GM18858 (cell line): ENCODE measurements around the gene GATAD2A.

Experiments
- ATAC-seq: cut with Tn5 transposase; IDR thresholded peaks from one replicate; pipeline ENCODE4 v1.9.1; 2021; ENCODE audit not compliant: unreplicated experiment

The GATAD2A gene

GRCh38 chr19:19530423-19530804 is 124.9 kb downstream of the GATAD2A start:
- ATAC-seq = no peak

GRCh38 chr19:19530889-19531288 is 125.4 kb downstream of the GATAD2A start:
- ATAC-seq = no peak

GRCh38 chr19:19531951-19532805 is 126.7 kb downstream of the GATAD2A start:
- no peak for ATAC-seq

- ATAC-seq = no peak
These were observed 127.6 kb downstream of the GATAD2A start for GRCh38 chr19:19532806-19533701.

GRCh38 chr19:19533841-19534240 is 128.4 kb downstream of the GATAD2A start:
- no peak for ATAC-seq

GRCh38 chr19:19534556-19535265 is 129.2 kb downstream of the GATAD2A start:
- no peak for ATAC-seq

GRCh38 chr19:19535311-19536191 is 130.1 kb downstream of the GATAD2A start:
- ATAC-seq = no peak

GRCh38 chr19:19537075-19538048 is 131.9 kb downstream of the GATAD2A start:
- ATAC-seq = no peak

GRCh38 chr19:19538061-19538784 is 132.7 kb downstream of the GATAD2A start, which contains the start of gene CILP2:
Gene CILP2 (plus strand): TSS chr19:19538265. CDS start chr19:19538350, 85 bp downstream.
- ATAC-seq = no peak

- no peak for ATAC-seq
These were observed 133.3 kb downstream of the GATAD2A start for GRCh38 chr19:19538785-19539166.

- ATAC-seq = no peak
These were observed 134.2 kb downstream of the GATAD2A start for GRCh38 chr19:19539698-19540063.

DNA sequence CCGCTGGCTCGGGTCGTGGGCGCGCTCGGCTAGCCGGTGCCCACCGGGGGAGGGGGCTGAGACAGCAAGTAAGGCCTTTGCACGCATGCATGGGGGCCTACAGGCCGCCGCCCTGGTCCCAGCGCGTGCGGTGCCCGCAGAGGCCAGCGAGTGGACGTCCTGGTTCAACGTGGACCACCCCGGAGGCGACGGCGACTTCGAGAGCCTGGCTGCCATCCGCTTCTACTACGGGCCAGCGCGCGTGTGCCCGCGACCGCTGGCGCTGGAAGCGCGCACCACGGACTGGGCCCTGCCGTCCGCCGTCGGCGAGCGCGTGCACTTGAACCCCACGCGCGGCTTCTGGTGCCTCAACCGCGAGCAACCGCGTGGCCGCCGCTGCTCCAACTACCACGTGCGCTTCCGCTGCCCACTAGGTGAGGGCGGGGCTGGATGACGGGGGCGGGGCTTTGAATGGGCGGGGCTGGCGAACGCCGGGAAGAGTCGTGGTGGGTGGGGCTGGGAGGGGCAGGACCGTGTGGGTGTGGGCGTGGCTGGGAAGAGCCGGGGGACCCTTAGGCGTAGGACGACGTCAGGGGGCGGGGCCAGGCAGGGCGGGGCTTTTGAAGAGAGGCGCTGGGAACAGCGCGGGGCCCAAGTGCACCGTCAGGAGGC is 134.7 kb downstream of the GATAD2A start:
- no peak for ATAC-seq

DNA sequence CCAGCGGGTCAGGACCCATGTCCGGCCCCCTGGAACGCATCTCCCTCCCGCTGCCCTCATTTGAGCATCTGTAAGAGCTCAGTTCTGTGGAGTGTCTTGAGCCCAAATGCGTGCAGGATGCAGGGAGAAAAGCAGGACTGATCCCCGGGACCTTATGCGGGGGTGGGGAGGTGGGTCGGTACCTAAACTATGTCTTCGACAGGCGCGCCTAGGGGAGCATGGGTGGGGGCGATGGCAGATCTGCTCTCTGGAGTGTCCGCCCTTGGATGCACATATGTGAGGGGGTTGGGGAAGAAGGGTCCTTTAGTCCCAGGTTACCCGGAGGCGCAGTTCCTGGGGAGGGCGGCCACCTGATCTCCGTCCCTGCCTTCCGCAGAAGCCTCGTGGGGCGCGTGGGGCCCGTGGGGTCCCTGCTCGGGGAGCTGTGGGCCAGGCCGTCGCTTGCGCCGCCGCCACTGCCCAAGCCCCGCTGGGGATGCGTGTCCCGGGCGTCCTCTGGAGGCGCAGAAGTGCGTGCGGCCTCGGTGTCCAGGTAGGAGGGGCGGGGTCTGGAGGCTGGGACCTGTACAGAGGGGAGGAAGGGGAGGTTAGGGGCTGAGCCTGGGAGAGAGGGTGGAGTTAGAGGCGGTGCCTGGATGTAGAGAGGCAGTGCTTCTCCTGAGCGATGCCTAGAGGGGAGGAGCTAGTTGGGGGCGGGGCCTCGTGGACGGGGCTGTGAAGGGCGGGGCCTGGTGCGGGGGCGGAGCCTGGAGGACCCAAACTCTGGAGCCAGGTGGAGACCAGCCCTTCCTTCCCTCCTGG is 135.4 kb downstream of the GATAD2A start:
- ATAC-seq = no peak

DNA sequence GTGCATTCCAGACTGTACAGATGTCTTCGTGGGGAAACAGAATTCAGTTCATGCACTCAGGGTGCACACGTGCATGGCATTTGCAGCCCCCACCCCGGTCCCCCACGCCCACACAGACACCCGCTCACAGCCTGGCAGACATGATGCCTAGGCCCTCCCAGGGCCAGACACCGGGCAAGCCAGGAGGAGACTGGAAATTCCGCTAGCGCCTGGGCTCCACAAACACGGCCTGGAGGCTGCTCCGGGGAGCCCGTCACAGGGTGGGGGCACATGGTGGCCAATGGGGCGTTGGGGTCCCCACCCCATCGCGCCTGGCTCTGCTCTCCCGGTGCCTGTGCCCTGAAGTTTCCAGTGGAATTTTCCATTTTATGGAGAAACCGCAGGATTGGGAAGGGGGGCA is 136.1 kb downstream of the GATAD2A start:
- ATAC-seq = no peak

DNA sequence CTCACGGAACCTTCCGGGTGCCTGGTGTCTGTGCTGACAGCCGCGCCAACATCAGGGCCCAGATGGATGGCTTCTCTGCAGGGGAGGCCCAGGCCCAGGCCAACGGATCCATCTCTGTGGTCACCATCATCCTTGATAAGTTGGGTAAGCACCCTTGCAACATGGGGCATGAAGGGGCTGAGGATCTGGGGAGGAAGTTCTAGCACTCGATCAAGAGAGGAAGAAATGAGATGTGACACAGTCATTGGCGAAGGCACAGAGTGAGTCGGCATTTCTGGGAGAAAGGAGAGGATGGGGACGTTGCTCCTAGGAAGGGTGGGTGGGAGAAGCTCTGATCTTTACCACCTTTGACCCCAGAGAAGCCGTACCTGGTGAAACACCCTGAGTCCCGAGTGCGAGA is 137.0 kb downstream of the GATAD2A start:
- no peak for ATAC-seq

DNA sequence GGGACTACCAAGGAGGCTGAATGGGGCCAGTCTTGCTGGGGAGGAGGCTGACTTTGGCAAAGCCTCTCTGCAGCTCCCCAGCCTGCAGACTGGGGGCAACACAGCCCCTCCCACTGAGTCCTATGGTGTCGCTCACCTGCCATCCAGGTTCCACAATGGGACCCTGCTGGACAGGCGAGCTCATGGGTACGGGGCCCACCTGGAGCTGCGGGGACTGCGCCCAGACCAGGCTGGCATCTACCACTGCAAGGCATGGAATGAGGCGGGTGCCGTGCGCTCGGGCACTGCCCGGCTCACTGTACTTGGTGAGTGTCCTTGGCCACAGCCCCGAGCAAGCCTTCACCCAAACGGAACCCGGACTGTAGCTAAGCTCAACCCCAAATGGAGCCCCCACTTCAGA is 137.6 kb downstream of the GATAD2A start:
- no peak for ATAC-seq

- ATAC-seq = no peak
These were observed 138.2 kb downstream of the GATAD2A start for GRCh38 chr19:19543640-19544039.
